SH-SY5Y (cell line): ENCODE results near the gene UTP3.

ENCODE experiments used
- GATA2 ChIP-seq: IDR thresholded peaks from 2 replicates; pipeline ENCODE4 v1.6.1; 2011; ENCODE audit warnings: mild to moderate bottlenecking, low read depth, low read length
- GATA3 ChIP-seq: IDR thresholded peaks from 2 replicates; pipeline ENCODE4 v1.6.1; 2011; ENCODE audit warnings: low read depth, mild to moderate bottlenecking, low read length, moderate library complexity

- TF ChIP-seq GATA2 (no peak), GATA3 (no peak)
Observed at GRCh38 chr4:70700712-70701111, 12.4 kb downstream of the UTP3 start.
